ENCODE results near the gene GFPT2.

GRCh38 chr5:180336234-180337020 lies 16.7 kb downstream of the GFPT2 start:
- TF ChIP-seq ZNF274 (IDR thresholded peaks at IDR 0.05; ENCODE audit: insufficient read depth, insufficient read length) (no peak), TARDBP (IDR thresholded peaks at IDR 0.05; ENCODE audit: borderline replicate concordance) (no peak), SMC3 (IDR thresholded peaks at IDR 0.05; ENCODE audit: borderline replicate concordance, low read length) (no peak), CTCF (IDR thresholded peaks at IDR 0.05 in 2 of 3, conservative IDR thresholded peaks at IDR 0.05 in 1 of 3; ENCODE audit: control insufficient read depth in 2 of 3, extremely low read depth in 1 of 3, insufficient read depth in 1 of 3, low read depth in 3 of 3, low read length in 3 of 3) (no peak), NFYB (IDR thresholded peaks at IDR 0.05; ENCODE audit: insufficient read depth, low read depth, low read length) (no peak), ZBTB11 (CRISPR knock-in tag; IDR thresholded peaks at IDR 0.05) (no peak), KDM1A (IDR thresholded peaks at IDR 0.05; ENCODE audit: borderline replicate concordance) (no peak), POLR2A (IDR thresholded peaks at IDR 0.05; ENCODE audit: low read depth, low read length) (no peak), NR2F1 (conservative IDR thresholded peaks at IDR 0.05) (no peak), GABPA (IDR thresholded peaks at IDR 0.05; ENCODE audit: low read depth) (no peak), IKZF2 (IDR thresholded peaks at IDR 0.05) (no peak)

Measured in GM12878 (cell line).